H1 (cell line): ENCODE data around the gene FPGS. TPM values are rescaled to one million over a fixed set of nuclear protein-coding genes. Genes with fewer than 3 reads are reported as not detected.
A peak's percentile ranks its signal among the peaks of the same experiment; 100 is the strongest.

Experiments used
- CTCF ChIA-PET: fragments of 300-600 bp; sonication (Branson Sonifier 250); formaldehyde crosslinking; loops from one replicate; lab custom pipeline; 2021; ENCODE audit not compliant: partially characterized antibody; lab: Charles Lee
- POLR2A ChIA-PET: fragments of 300-600 bp; sonication (Branson Sonifier 250); formaldehyde crosslinking; loops from one replicate; lab custom pipeline; 2021; ENCODE audit warnings: inconsistent platforms; ENCODE audit not compliant: partially characterized antibody; lab: Charles Lee
- DNase-seq, 2 experiments: peaks; one replicate each; pipeline versions ENCODE4 v3.0.0 to v3.0.0-alpha.2; 2010 to 2022; ENCODE audit warnings: low spot score in 2 of 2, low read depth in 1 of 2, mixed read lengths in 1 of 2
- FAIRE-seq: peaks from 2 replicates; lab custom pipeline; 2011; peaks lifted over from hg19 to GRCh38; lab: Jason Lieb, UNC
- H2AFZ ChIP-seq: 2 replicates; pipeline ENCODE4 v1.8.1; 2012; ENCODE audit warnings: low read length, inconsistent platforms
- H2AK5ac ChIP-seq: 2 replicates; pipeline ENCODE4 v1.6.1; 2013; ENCODE audit warnings: low read depth, low read length
- H2BK120ac ChIP-seq: replicated peaks from 2 replicates; pipeline ENCODE3; 2013; ENCODE audit warnings: low read depth, low read length, inconsistent platforms
- H2BK12ac ChIP-seq: 2 replicates; pipeline ENCODE4 v1.6.1; 2013; ENCODE audit warnings: low read depth, low read length
- H2BK15ac ChIP-seq: 2 replicates; pipeline ENCODE4 v1.6.1; 2013; ENCODE audit warnings: low read length
- H2BK20ac ChIP-seq: 2 replicates; pipeline ENCODE4 v1.6.1; 2013; ENCODE audit warnings: low read length
- H2BK5ac ChIP-seq: 2 replicates; pipeline ENCODE4 v1.6.1; 2013; ENCODE audit warnings: low read depth, low read length
- H3K14ac ChIP-seq: 2 replicates; pipeline ENCODE4 v1.6.1; 2013; ENCODE audit warnings: inconsistent platforms; ENCODE audit not compliant: insufficient read length
- H3K18ac ChIP-seq: 2 replicates; pipeline ENCODE4 v1.6.1; 2013; ENCODE audit warnings: low read length; ENCODE audit errors: extremely low read depth
- H3K23ac ChIP-seq: 2 replicates; pipeline ENCODE4 v1.6.1; 2013; ENCODE audit warnings: inconsistent platforms; ENCODE audit not compliant: insufficient read length
- H3K23me2 ChIP-seq: 2 replicates; pipeline ENCODE4 v1.6.1; 2013; ENCODE audit warnings: low read depth, low read length
- H3K27ac ChIP-seq: 2 replicates; pipeline ENCODE4 v1.6.1; 2011; ENCODE audit warnings: low read depth, low read length, inconsistent platforms
- H3K27me3 ChIP-seq, 4 experiments: replicated peaks in 1 of 4; 1 replicate in 1 of 4; 2 replicates in 3 of 4; pipeline versions ENCODE4 v1.6.1 to v1.8.1; 2011 to 2013; ENCODE audit warnings: low read length in 3 of 4, mild to moderate bottlenecking in 3 of 4, inconsistent platforms in 2 of 4, mixed read lengths in 2 of 4, moderate library complexity in 1 of 4; ENCODE audit not compliant: control insufficient read depth in 3 of 4, insufficient read depth in 3 of 4; ENCODE audit errors: extremely low read depth in 1 of 4
- H3K36me3 ChIP-seq, 4 experiments: 2 replicates each; pipeline versions ENCODE4 v1.6.1 to v1.8.1; 2011 to 2013; ENCODE audit warnings: mild to moderate bottlenecking in 4 of 4, low read length in 3 of 4, moderate library complexity in 2 of 4, control low read depth in 1 of 4, inconsistent platforms in 1 of 4; ENCODE audit not compliant: insufficient read depth in 4 of 4, control insufficient read depth in 2 of 4
- H3K4ac ChIP-seq: replicated peaks from 2 replicates; pipeline ENCODE3; 2013; ENCODE audit warnings: low read length, low read depth, mixed read lengths, inconsistent platforms; ENCODE audit not compliant: insufficient read length
- H3K4me1 ChIP-seq, 4 experiments: replicated peaks in 1 of 4; 1 replicate in 1 of 4; 2 replicates in 3 of 4; pipeline versions ENCODE4 v1.6.1 to v1.8.1; 2011 to 2013; ENCODE audit warnings: low read length in 3 of 4, inconsistent platforms in 2 of 4, mixed read lengths in 1 of 4; ENCODE audit not compliant: insufficient read depth in 4 of 4, control insufficient read depth in 3 of 4
- H3K4me2 ChIP-seq, 2 experiments: 2 replicates each; pipeline versions ENCODE4 v1.6.1 to v1.8.1; 2011 to 2013; ENCODE audit warnings: low read depth in 2 of 2, low read length in 2 of 2, control low read depth in 1 of 2, inconsistent platforms in 1 of 2, mild to moderate bottlenecking in 1 of 2; ENCODE audit not compliant: insufficient read depth in 1 of 2
- H3K4me3 ChIP-seq, 4 experiments: fragments of 200-600, 300-600 bp in 1 of 4; sonication (generic), shearing (Covaris generic), sonication (Bioruptor Twin) in 1 of 4; 2 replicates each; pipeline versions ENCODE4 v1.5.1 to v1.8.1; 2011 to 2016; ENCODE audit warnings: low read length in 4 of 4, low read depth in 3 of 4, control low read depth in 2 of 4, inconsistent platforms in 2 of 4, mild to moderate bottlenecking in 2 of 4, mixed read lengths in 1 of 4, moderate library complexity in 1 of 4; ENCODE audit not compliant: insufficient read depth in 2 of 4; ENCODE audit errors: extremely low read depth in 1 of 4
- H3K56ac ChIP-seq: replicated peaks from 2 replicates; pipeline ENCODE3; 2013; ENCODE audit warnings: low read depth, mild to moderate bottlenecking, mixed read lengths, low read length, inconsistent platforms; ENCODE audit not compliant: insufficient read length
- H3K79me1 ChIP-seq: 2 replicates; pipeline ENCODE4 v1.6.1; 2013; ENCODE audit warnings: low read depth, low read length, control low read depth
- H3K79me2 ChIP-seq, 2 experiments: 2 replicates each; pipeline versions ENCODE4 v1.6.1 to v1.8.1; 2012 to 2013; ENCODE audit warnings: low read length in 2 of 2, mild to moderate bottlenecking in 2 of 2, inconsistent platforms in 1 of 2; ENCODE audit not compliant: insufficient read depth in 2 of 2, control insufficient read depth in 1 of 2
- H3K9ac ChIP-seq, 4 experiments: replicated peaks in 1 of 4; 1 replicate in 1 of 4; 2 replicates in 3 of 4; pipeline versions ENCODE4 v1.6.1 to v1.8.1; 2011 to 2013; ENCODE audit warnings: low read depth in 3 of 4, low read length in 3 of 4, control low read depth in 2 of 4, mild to moderate bottlenecking in 2 of 4, moderate library complexity in 2 of 4, inconsistent platforms in 1 of 4; ENCODE audit errors: extremely low read depth in 1 of 4
- H3K9me3 ChIP-seq, 2 experiments: 2 replicates each; pipeline versions ENCODE4 v1.6.1 to v1.8.1; 2012 to 2013; ENCODE audit warnings: mild to moderate bottlenecking in 2 of 2, moderate library complexity in 2 of 2, control low read depth in 1 of 2, inconsistent platforms in 1 of 2, low read depth in 1 of 2, low read length in 1 of 2, mixed read lengths in 1 of 2; ENCODE audit not compliant: insufficient read depth in 2 of 2
- H4K20me1 ChIP-seq, 2 experiments: replicated peaks in 1 of 2; 2 replicates each; pipeline versions ENCODE3 to v1.8.1; 2011 to 2013; ENCODE audit warnings: inconsistent platforms in 2 of 2, low read length in 2 of 2, mild to moderate bottlenecking in 1 of 2; ENCODE audit not compliant: insufficient read depth in 2 of 2, control insufficient read depth in 1 of 2
- H4K5ac ChIP-seq: 2 replicates; pipeline ENCODE4 v1.6.1; 2013; ENCODE audit warnings: low read length, low read depth, mixed read lengths, inconsistent platforms; ENCODE audit not compliant: insufficient read length
- H4K8ac ChIP-seq: 2 replicates; pipeline ENCODE4 v1.8.0; 2013; ENCODE audit warnings: mild to moderate bottlenecking, moderate library complexity, low read length, inconsistent platforms; ENCODE audit not compliant: insufficient read depth; ENCODE audit errors: extremely low read depth
- H4K91ac ChIP-seq: replicated peaks from 2 replicates; pipeline ENCODE3; 2013; ENCODE audit warnings: low read length, mixed read lengths, inconsistent platforms; ENCODE audit not compliant: insufficient read length
- ASH2L ChIP-seq: fragments of 200-600, 300-600 bp; sonication (generic); IDR thresholded peaks from one replicate; pipeline ENCODE4 v1.7.1; 2017; ENCODE audit warnings: low read length
- BACH1 ChIP-seq: IDR thresholded peaks from 2 replicates; pipeline ENCODE4 v1.6.1; 2012; ENCODE audit warnings: low read length, improper control_type of control experiment
- BCL11A ChIP-seq, 2 experiments: IDR thresholded peaks; one replicate each; pipeline ENCODE4 v1.6.1; 2011; ENCODE audit warnings: low read depth in 2 of 2, low read length in 2 of 2, mild to moderate bottlenecking in 2 of 2
- EP300 ChIP-seq, 2 experiments: IDR thresholded peaks; 1 replicate in 1 of 2; 2 replicates in 1 of 2; pipeline ENCODE4 v1.6.1; 2011 to 2012; ENCODE audit warnings: low read depth in 2 of 2, low read length in 2 of 2, mild to moderate bottlenecking in 2 of 2, borderline replicate concordance in 1 of 2, inconsistent platforms in 1 of 2, moderate library complexity in 1 of 2
- GABPA ChIP-seq: IDR thresholded peaks from 2 replicates; pipeline ENCODE4 v1.6.1; 2011; ENCODE audit warnings: mild to moderate bottlenecking, low read length, moderate library complexity, borderline replicate concordance; ENCODE audit not compliant: insufficient read depth
- HDAC6 ChIP-seq: IDR thresholded peaks from one replicate; pipeline ENCODE4 v1.7.1; 2012; ENCODE audit warnings: low read depth, mild to moderate bottlenecking, inconsistent platforms, low read length, moderate library complexity
- JUN ChIP-seq: IDR thresholded peaks from 2 replicates; pipeline ENCODE4 v1.6.1; 2011; ENCODE audit warnings: low read depth, mild to moderate bottlenecking, improper control_type of control experiment, low read length
- MAFK ChIP-seq: IDR thresholded peaks from 2 replicates; pipeline ENCODE4 v1.6.1; 2012; ENCODE audit warnings: low read depth, mild to moderate bottlenecking, improper control_type of control experiment, low read length
- NRF1 ChIP-seq: IDR thresholded peaks from 2 replicates; pipeline ENCODE4 v1.6.1; 2011; ENCODE audit warnings: mild to moderate bottlenecking, low read depth, low read length, improper control_type of control experiment
- PHF8 ChIP-seq: fragments of 200-600 bp; sonication (generic); conservative IDR thresholded peaks from 2 replicates; pipeline ENCODE4 v1.7.1; 2012; ENCODE audit warnings: low read depth, mild to moderate bottlenecking, inconsistent platforms, low read length, moderate library complexity
- POU5F1 ChIP-seq: IDR thresholded peaks from 2 replicates; pipeline ENCODE4 v1.6.1; 2011; ENCODE audit warnings: low read depth, mild to moderate bottlenecking, low read length, moderate library complexity
- RXRA ChIP-seq: IDR thresholded peaks from 2 replicates; pipeline ENCODE4 v1.6.1; 2011; ENCODE audit warnings: low read depth, mild to moderate bottlenecking, low read length, moderate library complexity; ENCODE audit not compliant: insufficient read depth
- SUZ12 ChIP-seq: fragments of 200-600 bp; sonication (generic); IDR thresholded peaks from 2 replicates; pipeline ENCODE4 v1.6.1; 2012; ENCODE audit warnings: mild to moderate bottlenecking, inconsistent platforms, low read length, moderate library complexity, mixed read lengths
- TBP ChIP-seq: IDR thresholded peaks from 2 replicates; pipeline ENCODE4 v1.6.1; 2011; ENCODE audit warnings: low read depth, low read length, improper control_type of control experiment
- WGBS, 2 experiments: shearing (Covaris generic) in 1 of 2; methylation state at CpG; one replicate each; pipeline versions ENCODE4 v1.1.6 to v1.1.7; 2013 to 2015; ENCODE audit warnings: low lambda C conversion rate in 2 of 2, mixed read lengths in 2 of 2, inconsistent platforms in 1 of 2, low coverage in 1 of 2, missing lambda C conversion rate in 1 of 2; ENCODE audit not compliant: insufficient replicate concordance in 2 of 2, insufficient coverage in 1 of 2, insufficient read length in 1 of 2; ENCODE audit errors: extremely low coverage in 1 of 2, missing lambda C conversion rate in 1 of 2; 5-methylcytosine and 5-hydroxymethylcytosine counted together
- polyA plus RNA-seq, 7 experiments: library from polyadenylated mRNA; depleted of rRNA in 3 of 7; stranded (reverse) in 5 of 7; unstranded in 2 of 7; fragments of >200 nt in 5 of 7; fragments of 200-250 nt in 2 of 7; gene quantifications; 1 replicate in 5 of 7; 2 replicates in 1 of 7; 4 replicates in 1 of 7; pipeline versions ENCODE4 v1.2.1 to v1.2.3, GENCODE V29; 2011 to 2013; ENCODE audit warnings: missing spikeins in 2 of 7, mixed read lengths in 2 of 7
- total RNA-seq: library from RNA; stranded (reverse); fragmentation: NEBNext Ultra II Directional; extraction: Animal tissue kit (Norgen Biotek cat#: 25700); gene quantifications from 2 replicates; pipeline ENCODE4 v1.2.1, GENCODE V29; 2021

The FPGS gene
- total and polyA plus RNA-seq, 2 of the 8 experiments (the other 6 are each of a cell fraction or from before 2014, with no cell fraction given) = 62.4 to 83.0 TPM

- Histone ChIP-seq H2AK5ac (no peak overlapping the region), H3K4me2 (no peak overlapping the region), H3K9me3 (no peaks in the 10 kb centered on the region), H3K14ac (no peak overlapping the region), H3K4ac (no peak overlapping the region), H3K4me3 (no peak overlapping the region), H3K27me3 (peaks cover 0 to 16% (median 8%) of the 10 kb centered on the region in 4 experiments; a peak in 6 of 7 replicates), H3K9ac (no peak overlapping the region), H4K91ac (no peak overlapping the region), H2BK15ac (no peak overlapping the region), H3K23ac (no peak overlapping the region), H3K27ac (no peak overlapping the region), H2AFZ (no peak overlapping the region), H4K5ac (no peak overlapping the region), H3K4me1 (peaks cover 0 to 4% (median 1%) of the 10 kb centered on the region in 4 experiments; a peak in 4 of 7 replicates), H4K20me1 (peaks cover 5 to 21% of the 10 kb centered on the region in 2 experiments), H2BK20ac (no peak overlapping the region), H3K56ac (no peak overlapping the region), H3K79me2 (no peaks in the 10 kb centered on the region), H2BK12ac (0 out of 2 replicates have a peak overlapping the region, but pooled peaks have one; percentile 27), H2BK5ac (no peak overlapping the region), H3K18ac (no peak overlapping the region), H3K36me3 (no peaks in the 10 kb centered on the region; a peak in 2 of 8 replicates), H3K79me1 (no peaks in the 10 kb centered on the region), H3K23me2 (peaks cover 13% of the 10 kb centered on the region; the same call in 1 of the 2 replicates), H4K8ac (no peak overlapping the region), H2BK120ac (no peak overlapping the region)
- POLR2A ChIA-PET = interaction anchor here (0.8 to 2.4 kb wide), 5 partner anchors 9 to 50 kb away, joined by 3 to 12 read pairs (median 3); partner anchors contain the start of genes PTRH1 and TTC16
- 80% methylated on average over 4 of the region's 8 CpGs; no CpG with 5 or more reads in 1 of the 2 experiments for WGBS, 2 experiments
- FAIRE-seq (no peak), DNase-seq (no peak)
- CTCF ChIA-PET = interaction anchor here (1.2 to 1.4 kb wide), 2 partner anchors 8 to 35 kb away, joined by 3 to 5 read pairs; no protein-coding TSS in a partner anchor
- TF ChIP-seq GABPA (no peak), POU5F1 (no peak), MAFK (no peak), SUZ12 (no peak), HDAC6 (no peak), BCL11A (IDR thresholded peaks at IDR 0.05; ENCODE audit: low read depth in 2 of 2, low read length in 2 of 2) (no peak), PHF8 (no peak), RXRA (no peak), NRF1 (no peak), TBP (no peak), ASH2L (no peak), BACH1 (no peak), JUN (no peak), EP300 (IDR thresholded peaks at IDR 0.05; ENCODE audit: borderline replicate concordance in 1 of 2, low read depth in 2 of 2, low read length in 2 of 2) (no peak)
Observed at GRCh38 chr9:127753148-127753547, 49.5 kb upstream of the FPGS start.
